ENCODE results near the gene PSMD10.

- no peak for TF ChIP-seq JUN (IDR thresholded peaks at IDR 0.05)
- no peak for TF ChIP-seq NR3C1 (IDR thresholded peaks at IDR 0.05)
- TF ChIP-seq ZC3H11A (IDR thresholded peaks at IDR 0.05), result no peak
- TF ChIP-seq CTCF (IDR thresholded peaks at IDR 0.05), result no peak
- no peak for TF ChIP-seq POLR2A (IDR thresholded peaks at IDR 0.05; ENCODE audit: low read length)
- no peak for TF ChIP-seq MAFK (IDR thresholded peaks at IDR 0.05; ENCODE audit: partially characterized antibody)
- no peak for TF ChIP-seq SMC3 (IDR thresholded peaks at IDR 0.05)
- no peak for TF ChIP-seq HOXA7 (CRISPR knock-in tag; IDR thresholded peaks at IDR 0.05)
- TF ChIP-seq USF2 (IDR thresholded peaks at IDR 0.05), result no peak
These were observed 543 bp upstream of the PSMD10 start for GRCh38 chrX:108091878-108092291.

Measured in A549 (cell line).